Measurements from ENCODE around the gene MANSC1. TPM values are rescaled to one million over a fixed set of nuclear protein-coding genes. Genes with fewer than 3 reads are reported as not detected.
A peak's percentile ranks its signal among the peaks of the same experiment; 100 is the strongest.

The MANSC1 gene
- total and polyA plus RNA-seq, 2 of the 13 experiments (the other 11 are each of a cell fraction or from before 2014, with no cell fraction given) = 1.9 to 4.2 TPM

- TF ChIP-seq, protein P1, sequence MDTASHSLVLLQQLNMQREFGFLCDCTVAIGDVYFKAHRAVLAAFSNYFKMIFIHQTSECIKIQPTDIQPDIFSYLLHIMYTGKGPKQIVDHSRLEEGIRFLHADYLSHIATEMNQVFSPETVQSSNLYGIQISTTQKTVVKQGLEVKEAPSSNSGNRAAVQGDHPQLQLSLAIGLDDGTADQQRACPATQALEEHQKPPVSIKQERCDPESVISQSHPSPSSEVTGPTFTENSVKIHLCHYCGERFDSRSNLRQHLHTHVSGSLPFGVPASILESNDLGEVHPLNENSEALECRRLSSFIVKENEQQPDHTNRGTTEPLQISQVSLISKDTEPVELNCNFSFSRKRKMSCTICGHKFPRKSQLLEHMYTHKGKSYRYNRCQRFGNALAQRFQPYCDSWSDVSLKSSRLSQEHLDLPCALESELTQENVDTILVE (CRISPR knock-in tag; IDR thresholded peaks at IDR 0.05) = peak; percentile 27; the same call in 1 of the 2 replicates
- TF ChIP-seq ZEB1 (IDR thresholded peaks at IDR 0.05; ENCODE audit: insufficient replicate concordance, low read depth) (no peak), ZNF609 (CRISPR knock-in tag; IDR thresholded peaks at IDR 0.05; ENCODE audit: borderline replicate concordance) (peak; percentile 67; the same call in 1 of the 2 replicates), SOX6 (IDR thresholded peaks at IDR 0.05) (no peak), SOX6 (CRISPR knock-in tag; IDR thresholded peaks at IDR 0.05) (peak; percentile 78; the same call in 1 of the 2 replicates), HNF4G (IDR thresholded peaks at IDR 0.05; ENCODE audit: borderline replicate concordance, low read depth, low read length) (peak; percentile 20; the same call in 1 of the 2 replicates), HNF4G (CRISPR knock-in tag; IDR thresholded peaks at IDR 0.05; ENCODE audit: borderline replicate concordance, low read depth) (no peak), NFIC (IDR thresholded peaks at IDR 0.05; ENCODE audit: low read length) (peak; percentile 74; the same call in 1 of the 2 replicates), PRPF4 (IDR thresholded peaks at IDR 0.05; ENCODE audit: low read depth, low read length, poor library complexity, severe bottlenecking) (peak; percentile 27), ZNF607 (CRISPR knock-in tag; IDR thresholded peaks at IDR 0.05; ENCODE audit: borderline replicate concordance) (no peak), EP300 (IDR thresholded peaks at IDR 0.05; ENCODE audit: low read depth in 2 of 2, low read length in 2 of 2) (peak in 1 of 2 experiments; percentile 89; a peak in 2 of 4 replicates), EP300 (CRISPR knock-in tag; IDR thresholded peaks at IDR 0.05; ENCODE audit: borderline replicate concordance) (peak; percentile 82; the same call in 1 of the 2 replicates), EHMT2 (IDR thresholded peaks at IDR 0.05; ENCODE audit: borderline replicate concordance, low read depth, low read length) (peak; percentile 67; the same call in 1 of the 2 replicates), ARNT2 (CRISPR knock-in tag; IDR thresholded peaks at IDR 0.05; ENCODE audit: low read depth) (0 out of 2 replicates have a peak, but pooled peaks have one; percentile 29), ZMYM3 (CRISPR knock-in tag; IDR thresholded peaks at IDR 0.05) (0 out of 2 replicates have a peak, but pooled peaks have one; percentile 18), FLYWCH1 (CRISPR knock-in tag; IDR thresholded peaks at IDR 0.05) (0 out of 2 replicates have a peak, but pooled peaks have one; percentile 18), YY1 (IDR thresholded peaks at IDR 0.05; ENCODE audit: insufficient read depth, insufficient replicate concordance, low read depth, low read length) (peak; percentile 10), ZNF496 (CRISPR knock-in tag; IDR thresholded peaks at IDR 0.05; ENCODE audit: insufficient replicate concordance) (no peak), CREB1 (IDR thresholded peaks at IDR 0.05) (no peak), CREB1 (CRISPR knock-in tag; IDR thresholded peaks at IDR 0.05) (peak; percentile 42), ARNTL (CRISPR knock-in tag; IDR thresholded peaks at IDR 0.05) (no peak), SMAD3 (CRISPR knock-in tag; IDR thresholded peaks at IDR 0.05) (0 out of 2 replicates have a peak, but pooled peaks have one; percentile 19), FOXK1 (CRISPR knock-in tag; IDR thresholded peaks at IDR 0.05; ENCODE audit: borderline replicate concordance, low read depth) (peak; percentile 72; the same call in 1 of the 2 replicates)
Measured at GRCh38 chr12:12398026-12398859, 48.2 kb upstream of the MANSC1 start (continued).

All from HepG2 (cell line).